GM21825 (cell line): ENCODE measurements around the gene EFCAB5.
A peak's percentile ranks its signal among the peaks of the same experiment; 100 is the strongest.
"Not testable (repeated sequence)": the region's sequence is repeated elsewhere in the genome, so short reads cannot be mapped to it uniquely, and the experiment has no call there.

Source experiments
- ATAC-seq: cut with Tn5 transposase; IDR thresholded peaks from one replicate; pipeline ENCODE4 v1.9.1; 2021; ENCODE audit warnings: mild to moderate bottlenecking, moderate library complexity; ENCODE audit not compliant: unreplicated experiment

EFCAB5 gene

DNA sequence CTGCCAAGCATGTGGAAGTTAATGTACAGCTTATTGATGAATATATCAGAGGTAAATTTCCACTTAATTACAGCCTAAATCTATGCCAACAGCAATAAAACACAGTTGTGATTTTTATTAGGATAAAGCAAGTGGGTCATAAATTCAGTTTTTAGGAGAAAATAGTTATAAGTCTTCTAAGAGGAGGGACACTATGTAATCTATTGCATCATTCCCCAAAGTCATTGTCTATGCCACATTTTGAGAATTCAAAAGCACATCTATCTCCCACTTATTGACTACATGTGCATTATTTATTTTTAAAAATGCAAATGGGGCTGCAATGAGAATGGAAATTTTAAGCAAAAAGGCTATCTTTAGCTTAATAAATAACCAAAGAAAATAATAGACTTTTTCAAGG, 151.5 kb downstream of the EFCAB5 start:
- no peak for ATAC-seq

DNA sequence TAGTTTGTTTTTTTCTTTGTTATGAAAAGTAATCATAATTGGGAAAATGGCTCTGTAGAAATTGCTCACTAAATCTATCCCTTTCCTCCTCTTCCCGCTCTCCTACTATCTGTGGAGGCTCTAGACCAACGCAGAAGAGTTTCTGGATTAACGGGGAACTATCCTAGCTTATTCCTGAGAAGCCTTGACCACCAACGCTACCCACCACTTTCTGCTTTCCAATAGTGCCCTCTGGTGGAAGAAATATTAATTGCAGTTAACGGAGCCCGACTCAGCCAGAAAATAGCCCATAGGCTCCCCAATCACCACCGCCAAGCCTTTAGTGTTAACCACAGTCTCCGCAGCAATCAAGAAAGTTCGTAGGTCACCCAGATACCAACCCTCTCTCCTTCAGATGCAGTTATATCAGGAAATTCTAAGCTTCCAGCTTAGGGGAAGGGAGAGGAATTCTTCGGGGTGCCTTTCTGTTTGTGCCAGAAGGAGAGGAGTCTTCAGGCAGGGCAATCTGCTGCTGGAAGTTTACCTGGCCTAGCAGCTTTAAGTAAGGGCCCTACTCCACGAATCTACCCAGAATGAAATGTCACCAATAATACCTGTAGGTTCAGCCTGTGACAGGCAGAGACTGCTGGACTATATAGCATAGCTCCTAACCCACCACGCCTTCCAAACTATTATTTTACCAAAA, 152.2 kb downstream of the EFCAB5 start:
- no peak for ATAC-seq

DNA sequence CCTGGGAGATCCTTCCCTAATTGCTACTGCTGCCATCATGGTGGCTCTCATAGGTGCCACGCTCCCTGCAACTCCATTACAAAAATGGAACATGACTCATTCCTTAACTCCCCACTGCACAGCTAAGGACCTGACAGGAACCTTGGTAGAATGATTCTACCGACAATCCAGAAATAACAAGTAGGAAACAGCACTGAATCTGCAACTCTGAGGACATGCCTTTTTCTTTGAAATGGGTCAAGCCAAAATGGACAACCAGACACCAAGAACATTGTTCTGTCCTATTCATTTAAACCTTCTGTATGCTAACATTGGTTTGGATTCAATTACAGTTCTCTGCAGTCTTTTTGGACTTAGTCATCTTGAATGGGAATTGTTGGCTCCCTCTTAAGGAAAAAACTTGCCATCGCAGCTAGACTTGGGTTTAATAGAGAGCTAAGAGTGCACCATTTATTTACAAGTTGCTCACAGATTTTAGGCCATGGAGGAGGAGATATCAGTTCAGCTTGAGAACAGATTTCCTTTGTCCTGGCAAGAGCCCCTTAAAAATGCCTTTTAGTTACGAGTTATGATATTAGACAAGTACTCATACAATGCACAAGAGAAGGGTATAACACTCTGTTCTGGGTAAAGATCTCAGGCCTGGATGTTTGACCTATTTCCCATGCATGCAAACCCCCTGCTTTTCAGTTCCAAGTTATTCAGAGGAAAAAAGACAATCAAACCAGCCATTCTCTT, 154.2 kb downstream of the EFCAB5 start:
- no peak for ATAC-seq

DNA sequence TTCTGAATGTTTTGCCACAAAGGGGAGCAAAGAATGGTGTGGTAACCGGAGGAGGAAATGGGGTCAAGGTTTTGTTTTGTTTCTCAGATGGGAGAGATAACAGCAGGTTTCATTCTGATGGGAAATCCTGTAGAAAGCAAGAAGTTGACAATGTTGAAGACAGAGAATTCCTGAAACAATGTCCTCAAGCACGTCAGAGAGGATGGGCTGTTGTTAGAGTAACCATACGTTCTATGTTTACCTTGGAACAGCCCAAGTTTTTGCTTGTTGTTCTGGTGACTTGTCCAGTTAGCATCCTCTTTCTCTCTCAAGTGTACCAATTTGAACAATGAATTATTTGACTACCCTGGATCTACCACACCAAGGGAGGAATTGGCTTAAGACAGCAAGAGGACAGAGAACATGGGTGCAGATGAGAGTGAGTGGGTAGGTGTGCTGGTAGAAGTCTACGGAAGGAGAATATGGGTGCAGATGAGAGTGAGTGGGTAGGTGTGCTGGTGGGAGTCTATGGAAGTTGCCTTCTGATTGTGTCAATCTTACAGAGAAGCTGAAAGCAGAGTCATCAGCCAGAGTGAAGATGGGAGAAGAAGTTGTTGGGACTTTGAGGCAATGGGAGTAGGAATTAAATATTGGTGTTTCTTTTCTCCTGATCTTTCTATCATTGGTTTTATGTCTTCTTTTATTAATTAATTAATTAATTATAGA, 160.4 kb downstream of the EFCAB5 start:
- no peak for ATAC-seq

DNA sequence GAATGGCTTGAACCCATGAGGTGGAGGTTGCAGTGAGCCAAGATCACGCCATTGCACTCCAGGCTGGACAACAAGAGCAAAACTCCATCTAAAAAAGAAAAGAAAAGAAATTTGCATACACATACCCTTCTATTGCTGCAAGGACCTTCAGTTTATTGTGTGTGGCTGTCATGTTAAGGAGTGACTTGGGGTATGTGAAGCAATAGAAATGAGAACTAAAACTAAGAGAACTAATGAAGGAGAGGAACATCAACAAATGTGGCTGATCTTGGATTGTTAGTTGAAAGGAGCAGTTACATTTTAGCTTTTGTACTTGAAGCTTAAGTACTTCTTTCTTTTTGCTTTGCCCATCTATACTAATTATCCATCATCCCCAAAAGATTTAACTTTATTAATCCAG, 162.5 kb downstream of the EFCAB5 start:
- ATAC-seq = no peak

DNA sequence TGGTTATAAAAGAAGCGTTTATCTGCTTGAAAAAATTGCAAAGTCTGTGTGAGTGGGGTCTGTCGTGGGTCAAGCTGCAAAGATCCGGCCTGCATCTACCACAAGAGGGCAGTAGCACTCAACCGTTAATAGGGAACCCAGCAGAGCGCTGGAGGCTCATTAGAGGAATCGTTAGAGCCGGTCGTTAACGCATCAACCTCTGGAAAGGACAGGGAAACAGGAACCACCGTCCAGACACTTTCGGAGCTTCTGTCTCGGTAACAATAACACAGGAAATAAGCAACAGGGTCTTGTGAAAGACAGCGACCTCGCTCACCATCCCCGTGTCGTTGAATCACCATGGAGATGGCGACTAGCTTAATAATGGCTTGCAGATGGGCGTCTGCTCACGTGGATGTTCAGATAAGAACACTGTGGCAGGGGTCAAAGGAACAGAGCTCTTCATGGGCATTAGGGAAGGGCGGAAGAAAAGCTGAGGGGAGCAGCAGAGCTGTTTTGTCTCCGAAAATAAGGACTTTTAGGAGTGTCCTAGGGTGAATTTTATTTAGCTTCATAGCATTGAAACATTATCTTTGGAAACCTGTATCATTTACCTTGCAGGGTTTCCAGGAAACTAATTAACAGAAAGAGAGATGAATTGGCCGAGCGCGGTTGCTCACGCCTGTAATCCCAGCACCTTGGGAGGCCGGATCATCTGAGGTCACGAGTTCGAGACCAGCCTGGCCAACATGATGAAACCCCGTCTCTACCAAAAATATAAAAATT, 163.3 kb downstream of the EFCAB5 start:
- peak; percentile 75 for ATAC-seq

DNA sequence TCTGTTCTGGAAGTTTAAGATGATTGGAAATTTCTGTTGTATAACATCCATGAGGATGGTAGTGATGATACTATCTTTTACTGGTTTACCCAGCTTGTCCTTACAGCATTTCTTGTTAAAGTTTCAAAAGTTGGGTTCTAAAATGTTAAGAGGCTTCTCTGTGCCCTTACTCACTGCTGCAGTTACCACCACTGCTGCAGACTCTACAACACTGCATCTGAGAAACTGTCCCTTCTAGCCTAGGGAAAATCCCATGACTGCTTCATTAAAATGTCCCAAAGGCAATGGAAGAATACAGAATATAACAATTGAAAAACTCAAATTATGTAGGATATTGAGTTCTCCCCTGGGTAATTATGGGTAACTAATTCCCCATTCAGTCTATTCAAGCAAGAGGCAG, 171.4 kb downstream of the EFCAB5 start:
- ATAC-seq = no peak

DNA sequence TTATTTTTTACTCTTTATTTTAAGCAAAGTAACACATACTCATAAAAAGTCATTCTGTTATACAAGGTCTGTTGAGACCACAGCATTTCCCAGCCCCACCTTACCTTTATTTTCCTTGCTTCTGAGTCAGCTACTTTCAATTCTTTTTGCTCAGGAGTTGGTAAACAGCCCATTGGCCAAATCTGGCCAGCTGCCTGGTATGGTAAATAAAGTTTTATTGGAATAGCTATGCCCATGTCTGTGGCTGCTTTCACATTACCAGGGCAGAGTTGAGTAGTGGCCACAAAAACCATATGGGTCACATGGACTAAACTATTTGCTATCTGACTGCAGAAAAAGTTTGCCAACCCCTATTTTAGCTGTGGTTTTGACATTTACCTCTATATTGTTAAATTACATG, 171.8 kb downstream of the EFCAB5 start:
- ATAC-seq = no peak

DNA sequence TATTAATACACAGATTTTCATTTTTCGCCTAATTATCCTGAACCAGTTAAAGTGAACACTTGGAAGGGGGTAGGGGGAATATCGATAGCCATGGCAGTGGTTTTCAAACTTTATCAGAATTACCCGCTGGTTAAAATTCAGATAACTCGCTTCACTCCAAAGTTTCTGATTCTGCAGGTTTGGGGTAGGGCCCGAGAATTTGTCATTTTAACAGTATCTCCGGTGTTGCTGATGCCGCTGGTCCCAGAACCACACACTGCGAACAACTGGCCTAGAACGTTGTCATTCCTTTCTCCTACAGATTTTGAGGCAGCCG, 174.9 kb downstream of the EFCAB5 start:
- ATAC-seq = no peak

DNA sequence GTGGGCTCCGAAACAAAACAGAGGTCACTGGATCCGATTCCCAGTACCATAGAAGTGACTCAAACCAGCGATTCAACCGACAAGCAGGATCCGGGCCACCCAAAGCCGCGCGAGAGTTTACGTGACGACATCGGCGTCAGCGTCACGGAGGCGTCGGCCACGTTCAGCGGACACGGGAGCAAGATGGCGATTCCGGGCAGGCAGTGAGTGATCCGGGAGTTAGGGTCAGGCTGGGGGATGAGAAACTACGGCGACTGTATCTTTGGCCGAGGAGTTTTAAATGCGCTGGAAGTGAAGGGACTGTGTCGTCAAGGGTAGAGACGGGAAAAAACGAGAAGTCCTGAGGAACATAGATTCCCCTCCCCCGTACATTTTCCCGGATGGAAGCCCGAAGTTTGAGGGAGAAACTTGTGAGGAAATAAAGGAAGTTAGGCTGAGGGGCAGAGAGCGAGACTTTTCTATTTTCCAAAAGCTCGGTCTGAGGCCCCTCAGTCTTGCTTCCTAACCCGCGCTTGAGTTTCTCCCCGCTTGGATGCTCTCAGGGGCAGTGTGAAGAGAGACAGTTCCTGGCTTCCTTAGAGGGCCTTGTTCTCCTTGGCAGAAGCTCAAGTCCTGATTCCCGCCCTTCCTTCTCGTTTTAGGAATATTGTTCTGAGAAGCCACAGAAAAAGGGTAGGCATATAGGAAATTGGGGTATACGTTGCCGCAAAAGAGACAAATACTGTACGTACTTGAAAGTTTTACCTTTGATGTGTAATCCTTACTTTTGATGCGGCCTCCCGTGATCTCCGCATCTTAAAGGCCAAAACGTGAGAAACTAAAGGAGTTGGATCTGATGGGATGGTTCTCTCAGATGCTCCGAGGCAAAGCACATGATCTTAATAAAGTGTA, 175.5 kb downstream of the EFCAB5 start, which contains the start of gene NSRP1:
NSRP1 (plus strand) TSS at position 156 of the 891 bp plus-strand sequence; CDS start at position 184, 28 bp downstream.
- ATAC-seq = peak; percentile 74

DNA sequence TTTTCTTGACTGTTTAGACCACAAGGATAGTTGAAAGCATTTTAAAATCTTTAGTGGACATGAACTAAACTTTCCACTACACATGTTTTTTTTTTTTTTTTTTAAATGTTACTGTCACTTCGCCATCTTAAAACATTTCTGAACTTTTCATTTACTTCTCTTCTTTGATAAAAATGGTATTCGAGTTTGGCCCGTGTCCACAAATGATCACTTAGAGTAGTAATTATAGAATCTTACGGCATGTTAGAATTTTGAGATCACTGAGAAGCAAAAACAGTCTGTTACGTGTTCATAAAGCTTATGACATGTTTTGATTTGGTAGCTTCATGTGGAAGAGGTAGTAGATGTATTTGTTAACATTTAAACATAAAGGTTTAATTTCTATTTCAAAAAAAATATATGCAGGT, 176.2 kb downstream of the EFCAB5 start:
- no peak for ATAC-seq

DNA sequence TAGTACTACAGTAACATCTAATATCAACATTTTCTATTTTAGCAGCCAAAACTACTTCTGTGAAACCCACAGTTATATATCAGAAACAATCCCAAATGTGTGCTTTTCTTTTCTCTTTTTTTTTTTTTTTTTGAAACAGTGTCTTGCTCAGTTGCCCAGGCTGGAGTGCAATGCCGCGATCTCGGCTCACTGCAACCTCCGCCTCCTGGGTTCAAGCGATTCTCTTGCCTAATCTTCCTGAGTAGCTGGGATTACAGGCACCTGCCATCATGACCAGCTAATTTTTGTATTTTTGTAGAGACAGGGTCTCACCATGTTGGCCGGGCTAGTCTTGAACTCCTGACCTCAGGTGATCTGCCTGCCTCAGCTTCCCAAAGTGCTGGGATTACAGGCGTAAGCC, 177.2 kb downstream of the EFCAB5 start:
- not testable (repeated sequence) for ATAC-seq

DNA sequence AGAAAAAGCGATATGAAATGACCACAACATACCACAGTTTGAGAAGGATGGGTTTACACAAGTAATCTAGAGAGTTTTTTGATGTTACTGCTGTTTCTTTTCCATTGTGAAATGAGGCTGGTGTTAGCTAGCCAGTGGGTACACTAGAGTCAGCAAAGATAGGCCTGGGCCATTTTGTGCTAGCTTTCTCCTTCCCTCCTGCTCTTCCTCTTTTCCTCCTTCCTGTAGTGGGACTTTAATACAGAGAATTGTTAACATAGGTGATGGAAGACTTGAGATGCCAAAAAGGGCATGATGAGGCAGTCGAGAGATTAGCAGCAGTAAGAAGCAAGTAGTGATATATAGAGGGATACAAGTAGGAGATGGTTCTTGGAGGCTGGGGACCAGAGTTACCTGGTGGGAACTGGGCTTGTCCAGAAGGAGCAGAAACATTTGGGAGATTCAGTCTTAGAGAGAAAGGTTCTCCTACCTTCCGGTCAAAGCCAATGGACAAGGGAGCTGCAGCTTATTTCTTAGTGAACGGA, 182.9 kb downstream of the EFCAB5 start:
- ATAC-seq = no peak

DNA sequence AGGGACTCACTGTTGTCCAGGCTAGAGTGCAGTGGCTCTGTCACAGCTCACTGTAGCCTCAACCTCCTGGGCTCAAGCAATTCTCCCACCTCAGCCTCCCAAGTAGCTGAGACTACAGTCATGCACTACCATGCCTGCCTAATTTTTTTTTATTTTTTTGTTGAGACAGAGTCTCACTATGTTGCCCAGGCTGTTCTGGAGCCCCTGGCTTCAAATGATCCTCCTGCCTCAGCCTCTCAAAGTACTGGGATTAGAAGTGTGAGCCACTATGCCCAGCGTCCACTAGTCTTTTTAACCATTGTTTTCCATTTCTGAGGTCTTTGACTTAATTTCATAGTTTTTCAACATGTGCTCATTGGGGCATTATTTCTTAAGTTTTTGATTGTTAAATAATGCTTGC, 188.7 kb downstream of the EFCAB5 start:
- no peak for ATAC-seq

DNA sequence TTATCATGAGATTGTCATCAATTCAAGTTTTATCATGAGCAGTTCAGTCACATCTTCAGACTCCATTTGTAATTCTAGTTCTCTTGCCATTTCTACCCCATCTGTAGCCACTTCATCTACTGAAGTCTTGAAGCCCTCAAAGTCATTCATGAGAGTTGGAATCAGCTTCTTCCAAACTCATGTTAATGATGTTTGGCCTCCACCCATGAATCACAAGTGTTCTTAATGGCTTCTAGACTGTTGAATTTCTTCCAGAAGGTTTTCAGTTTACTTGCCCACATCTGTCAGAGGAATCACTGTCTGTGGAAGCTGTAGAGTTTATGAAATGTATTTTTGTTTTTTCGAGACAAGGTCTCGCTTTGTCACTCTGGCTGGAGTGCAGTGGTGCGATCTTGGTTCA, 191.2 kb downstream of the EFCAB5 start:
- ATAC-seq = no peak

DNA sequence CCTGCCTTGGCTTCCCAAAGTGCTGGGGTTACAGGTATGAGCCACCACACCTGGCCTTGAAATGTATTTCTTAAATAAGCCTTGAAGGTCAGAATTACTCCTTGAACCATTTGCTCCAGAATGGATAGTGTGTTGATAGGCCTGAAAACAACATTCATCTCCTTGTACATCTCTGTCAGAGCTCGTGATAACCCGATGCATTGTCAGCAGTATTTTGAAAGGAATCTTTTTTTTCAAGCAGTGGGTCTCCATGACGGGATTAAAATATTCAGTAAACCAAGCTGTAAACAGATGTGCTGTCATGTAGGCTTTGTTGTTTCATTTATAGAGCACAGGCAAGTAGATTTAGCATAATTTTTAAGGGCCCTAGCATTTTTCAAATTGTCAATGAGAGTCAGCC, 191.8 kb downstream of the EFCAB5 start:
- ATAC-seq = no peak

DNA sequence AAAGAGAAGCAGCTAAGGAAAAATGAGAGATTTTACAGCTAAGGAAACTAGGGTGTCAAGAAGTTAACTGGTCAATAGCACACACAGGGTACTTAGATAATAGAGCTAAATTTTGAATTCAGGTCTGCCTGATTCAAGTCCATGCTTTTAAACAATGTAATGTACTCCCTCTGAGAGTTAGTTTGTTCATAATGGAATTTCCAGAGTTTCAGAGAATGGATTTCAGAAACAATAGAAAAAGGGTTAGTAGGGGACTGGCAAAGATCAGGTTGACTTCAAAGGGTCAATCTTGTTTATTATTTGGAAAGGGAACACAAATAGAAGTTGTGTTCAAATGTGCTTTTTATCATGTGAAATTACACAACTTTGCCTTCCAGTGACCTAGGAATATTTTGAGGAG, 193.1 kb downstream of the EFCAB5 start:
- no peak for ATAC-seq

DNA sequence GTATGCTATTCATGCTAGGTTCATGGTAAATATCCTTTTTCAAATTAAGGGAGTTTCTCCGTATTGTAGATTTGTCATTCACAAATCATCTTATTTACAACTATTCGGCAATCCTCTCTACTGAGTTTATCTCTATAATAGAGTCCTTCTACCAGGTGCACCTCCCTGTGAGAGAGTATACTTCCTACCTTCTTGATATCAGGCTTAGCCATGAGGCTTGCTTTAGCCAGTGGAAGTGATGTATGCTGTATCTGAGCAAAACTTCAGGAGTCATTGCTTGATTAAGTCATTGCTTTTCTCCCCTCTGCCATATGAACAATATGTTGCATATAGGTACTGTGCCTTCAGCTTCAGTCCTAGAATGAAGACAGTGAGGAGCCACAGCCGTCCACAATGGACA, 195.7 kb downstream of the EFCAB5 start:
- no peak for ATAC-seq

DNA sequence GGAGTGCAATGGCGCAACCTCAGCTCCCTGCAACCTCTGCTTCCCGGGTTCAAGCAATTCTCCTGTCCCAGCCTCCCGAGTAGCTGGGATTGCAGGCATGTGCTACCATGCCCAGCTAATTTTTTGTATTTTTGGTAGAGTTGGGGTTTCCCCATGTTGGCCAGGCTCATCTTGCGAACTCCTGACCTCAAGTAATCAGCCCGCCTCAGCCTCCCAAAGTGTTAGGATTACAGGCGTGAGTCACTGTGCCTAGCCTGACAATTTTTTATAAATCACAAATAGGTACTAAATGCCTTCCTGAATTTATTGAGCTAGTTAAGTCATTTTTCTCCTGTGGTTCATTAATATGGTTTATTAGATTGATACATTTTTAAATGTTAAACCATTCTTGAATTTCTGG, 206.4 kb downstream of the EFCAB5 start:
- ATAC-seq = not testable (repeated sequence)

DNA sequence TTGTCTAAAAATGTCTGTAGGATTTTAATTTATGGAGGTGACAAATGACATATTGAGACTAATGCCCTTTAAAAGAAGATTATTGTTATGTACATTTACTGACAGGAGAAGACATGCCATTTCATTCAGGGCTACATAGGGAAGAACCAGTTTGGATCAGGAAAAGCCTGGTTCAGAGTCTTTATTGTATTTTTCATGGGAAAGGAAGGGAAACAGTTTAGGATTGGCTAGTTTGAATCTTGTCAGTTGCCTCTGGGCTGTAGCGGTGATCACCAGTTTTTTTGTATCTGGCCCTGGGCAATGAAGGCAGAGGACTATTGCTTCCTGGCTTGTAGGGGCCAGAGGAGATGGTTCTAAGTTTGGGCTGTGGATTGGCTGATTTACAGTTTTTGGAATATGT, 206.9 kb downstream of the EFCAB5 start:
- no peak for ATAC-seq
